Measurements from ENCODE around the gene ERRFI1.

The ERRFI1 gene

DNA sequence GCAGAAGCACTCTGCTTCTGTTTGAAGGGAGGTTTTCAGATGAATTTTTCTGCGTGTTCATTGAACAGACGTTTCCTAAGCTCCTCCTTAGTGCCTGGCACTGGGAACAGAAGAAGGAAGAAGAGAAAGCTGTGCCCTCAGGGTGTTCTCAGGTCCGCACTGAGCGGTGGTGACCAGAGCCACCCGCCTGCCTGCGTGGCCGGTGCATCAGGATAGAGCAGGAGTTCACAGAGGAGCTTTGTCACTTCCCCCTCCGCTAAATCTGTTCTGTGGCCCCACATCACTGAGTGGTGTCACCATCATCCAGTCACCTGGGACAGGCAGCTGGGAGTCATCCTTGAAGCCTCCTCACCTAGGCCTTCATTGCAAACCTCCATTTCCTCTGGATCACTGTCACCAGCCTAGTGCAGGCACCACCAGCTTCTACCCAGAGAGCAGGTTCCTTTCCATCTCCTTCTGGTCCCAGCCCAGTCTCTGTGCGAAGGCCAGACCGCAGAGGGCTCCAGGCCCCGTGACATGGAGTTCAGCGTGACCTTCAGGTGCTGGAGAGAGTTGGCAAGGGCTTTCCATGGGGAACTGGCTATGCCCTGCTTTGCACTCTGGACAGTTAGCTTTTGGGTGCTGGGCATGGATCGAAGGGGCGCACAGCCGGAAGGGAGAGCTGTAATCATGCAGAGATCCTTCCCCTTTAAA lies 42.9 kb downstream of the ERRFI1 start:
- no peaks in the 10 kb centered on the region for H3K36me3 ChIP-seq (ENCODE audit: control insufficient read depth, insufficient read depth, low read length)
- no peaks in the 10 kb centered on the region for H3K9me3 ChIP-seq (ENCODE audit: control insufficient read depth, low read length)
- no peak overlapping the region for H3K4me2 ChIP-seq (ENCODE audit: low read length)
- H3K27me3 ChIP-seq (ENCODE audit: control insufficient read depth, insufficient read depth, low read length) = no peaks in the 10 kb centered on the region
- no peak overlapping the region for H3K4me3 ChIP-seq (ENCODE audit: low read depth, low read length)
- H3K9ac ChIP-seq = no peak overlapping the region
- H3K79me2 ChIP-seq = peaks cover 11% of the 10 kb centered on the region
- H3K4me1 ChIP-seq = peaks cover 2% of the 10 kb centered on the region
- H3K27ac ChIP-seq = no peak overlapping the region
- H2AFZ ChIP-seq = no peak overlapping the region
- TF ChIP-seq, protein P1, sequence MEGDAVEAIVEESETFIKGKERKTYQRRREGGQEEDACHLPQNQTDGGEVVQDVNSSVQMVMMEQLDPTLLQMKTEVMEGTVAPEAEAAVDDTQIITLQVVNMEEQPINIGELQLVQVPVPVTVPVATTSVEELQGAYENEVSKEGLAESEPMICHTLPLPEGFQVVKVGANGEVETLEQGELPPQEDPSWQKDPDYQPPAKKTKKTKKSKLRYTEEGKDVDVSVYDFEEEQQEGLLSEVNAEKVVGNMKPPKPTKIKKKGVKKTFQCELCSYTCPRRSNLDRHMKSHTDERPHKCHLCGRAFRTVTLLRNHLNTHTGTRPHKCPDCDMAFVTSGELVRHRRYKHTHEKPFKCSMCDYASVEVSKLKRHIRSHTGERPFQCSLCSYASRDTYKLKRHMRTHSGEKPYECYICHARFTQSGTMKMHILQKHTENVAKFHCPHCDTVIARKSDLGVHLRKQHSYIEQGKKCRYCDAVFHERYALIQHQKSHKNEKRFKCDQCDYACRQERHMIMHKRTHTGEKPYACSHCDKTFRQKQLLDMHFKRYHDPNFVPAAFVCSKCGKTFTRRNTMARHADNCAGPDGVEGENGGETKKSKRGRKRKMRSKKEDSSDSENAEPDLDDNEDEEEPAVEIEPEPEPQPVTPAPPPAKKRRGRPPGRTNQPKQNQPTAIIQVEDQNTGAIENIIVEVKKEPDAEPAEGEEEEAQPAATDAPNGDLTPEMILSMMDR (IDR thresholded peaks at IDR 0.05) = no peak

DNA sequence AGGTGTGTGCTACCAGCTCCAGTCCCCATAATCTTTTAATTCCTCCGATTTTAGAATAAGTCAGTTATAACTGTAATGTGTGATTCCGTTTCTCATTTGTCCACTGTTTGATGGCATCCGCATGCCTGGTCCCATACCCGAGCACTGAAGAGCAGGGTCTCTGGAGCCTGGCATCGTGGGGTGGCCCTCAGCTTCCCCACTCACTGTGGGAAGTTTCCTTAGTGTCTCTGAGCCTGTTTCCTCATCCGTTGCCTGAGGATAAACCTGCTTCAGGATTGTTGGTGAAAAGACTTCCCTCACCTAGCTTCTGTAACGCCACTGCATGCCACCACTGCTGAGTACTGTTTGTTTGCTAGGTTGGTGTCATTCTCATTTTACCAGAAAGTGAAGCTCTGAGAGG lies 45.1 kb downstream of the ERRFI1 start:
- TF ChIP-seq, protein P1 (IDR thresholded peaks at IDR 0.05) = no peak
- no peaks in the 10 kb centered on the region for H3K36me3 ChIP-seq (ENCODE audit: control insufficient read depth, insufficient read depth, low read length)
- H3K9me3 ChIP-seq (ENCODE audit: control insufficient read depth, low read length) = no peaks in the 10 kb centered on the region
- no peak overlapping the region for H3K4me3 ChIP-seq (ENCODE audit: low read depth, low read length)
- H3K4me2 ChIP-seq (ENCODE audit: low read length) = no peak overlapping the region
- no peak overlapping the region for H3K9ac ChIP-seq
- no peak overlapping the region for H3K27ac ChIP-seq
- no peaks in the 10 kb centered on the region for H3K27me3 ChIP-seq (ENCODE audit: control insufficient read depth, insufficient read depth, low read length)
- no peak overlapping the region for H2AFZ ChIP-seq
- peaks cover 9% of the 10 kb centered on the region for H3K4me1 ChIP-seq
- H3K79me2 ChIP-seq = peaks cover 11% of the 10 kb centered on the region

DNA sequence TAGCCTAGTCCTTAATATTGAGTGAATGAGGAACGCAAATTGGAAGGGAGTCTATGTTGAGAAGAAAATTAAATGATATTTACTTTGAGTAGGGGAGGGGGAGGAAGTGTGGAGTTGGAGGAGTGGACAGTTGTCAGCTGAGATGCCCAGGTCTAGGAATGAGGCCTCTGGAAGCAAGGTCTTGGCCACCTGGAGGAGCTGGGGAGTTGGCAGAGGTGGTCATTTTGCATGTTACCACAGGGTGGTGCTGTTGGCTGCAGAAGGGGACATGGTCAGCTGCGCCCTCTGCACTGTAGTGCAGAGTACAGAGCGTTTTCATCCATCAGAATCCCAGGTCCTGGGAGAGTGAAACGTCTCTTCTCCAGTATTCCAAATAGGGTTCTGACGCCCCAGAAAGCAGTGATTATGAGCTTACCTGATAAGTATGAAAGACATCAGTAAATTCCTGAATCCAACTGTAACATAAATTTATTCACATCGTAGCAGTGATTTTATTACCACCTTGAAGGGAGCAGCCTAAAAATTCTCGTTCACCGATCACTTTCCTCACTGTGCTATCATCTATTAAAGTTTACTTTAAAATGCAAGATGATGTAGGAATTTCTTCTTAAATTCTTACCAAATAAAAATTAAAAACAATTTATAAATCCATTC lies 50.8 kb downstream of the ERRFI1 start:
- Histone ChIP-seq H2AFZ (no peak overlapping the region), H3K4me1 (peaks cover 11% of the 10 kb centered on the region), H3K79me2 (peaks cover 18% of the 10 kb centered on the region), H3K27ac (peak overlapping the region; percentile 22), H3K4me2 (ENCODE audit: low read length) (no peak overlapping the region), H3K9me3 (ENCODE audit: control insufficient read depth, low read length) (no peaks in the 10 kb centered on the region), H3K36me3 (ENCODE audit: control insufficient read depth, insufficient read depth, low read length) (no peaks in the 10 kb centered on the region), H3K4me3 (ENCODE audit: low read depth, low read length) (no peak overlapping the region), H3K9ac (no peak overlapping the region), H3K27me3 (ENCODE audit: control insufficient read depth, insufficient read depth, low read length) (no peaks in the 10 kb centered on the region)
- TF ChIP-seq, protein P1 (IDR thresholded peaks at IDR 0.05) = peak; percentile 65

DNA sequence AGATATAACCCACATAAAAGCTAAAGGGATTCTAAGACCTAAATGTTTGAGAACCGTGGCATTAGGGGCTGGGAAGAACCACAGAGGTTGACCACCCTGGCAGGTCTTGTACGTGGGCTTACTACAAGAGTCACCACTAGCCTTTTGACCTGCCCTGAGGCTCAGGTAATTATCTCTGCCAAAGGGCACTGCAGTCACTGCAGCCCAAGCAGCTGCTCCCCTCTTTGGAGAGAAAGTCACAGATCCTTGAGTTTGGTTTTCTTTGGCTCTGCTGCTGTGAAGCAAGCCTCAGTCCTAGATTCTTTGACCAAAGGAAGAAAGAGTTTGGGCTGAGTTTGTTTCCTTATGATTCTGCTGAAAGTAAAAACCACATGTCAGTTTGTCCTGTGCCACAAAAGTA lies 53.0 kb downstream of the ERRFI1 start:
- Histone ChIP-seq H3K36me3 (ENCODE audit: control insufficient read depth, insufficient read depth, low read length) (no peaks in the 10 kb centered on the region), H3K4me1 (peaks cover 13% of the 10 kb centered on the region), H2AFZ (no peak overlapping the region), H3K79me2 (peaks cover 15% of the 10 kb centered on the region), H3K27me3 (ENCODE audit: control insufficient read depth, insufficient read depth, low read length) (no peaks in the 10 kb centered on the region), H3K27ac (no peak overlapping the region), H3K4me2 (ENCODE audit: low read length) (no peak overlapping the region), H3K4me3 (ENCODE audit: low read depth, low read length) (no peak overlapping the region), H3K9me3 (ENCODE audit: control insufficient read depth, low read length) (no peaks in the 10 kb centered on the region), H3K9ac (no peak overlapping the region)
- TF ChIP-seq, protein P1 (IDR thresholded peaks at IDR 0.05) = no peak
